Kidney (tissue), 14 donors: ENCODE results near the gene KLHDC7A. TPM values are rescaled to one million over a fixed set of nuclear protein-coding genes. Genes with fewer than 3 reads are reported as not detected.
A peak's percentile ranks its signal among the peaks of the same experiment; 100 is the strongest.

Source experiments
- DNase-seq, 5 donors: peaks; one replicate each; pipeline ENCODE4 v3.0.0-alpha.2; 2013 to 2020
- FAIRE-seq: peaks from 2 replicates; lab custom pipeline; 2012; peaks lifted over from hg19 to GRCh38; lab: Jason Lieb, UNC
- H3K27ac ChIP-seq, 2 donors: one replicate each; pipeline ENCODE4 v1.7.0; 2013; ENCODE audit warnings: low read depth in 2 of 2, low read length in 2 of 2, inconsistent platforms in 1 of 2
- H3K27me3 ChIP-seq: one replicate; pipeline ENCODE4 v1.7.1; 2013; ENCODE audit warnings: low read length, inconsistent platforms; ENCODE audit not compliant: control insufficient read depth, insufficient read depth
- H3K36me3 ChIP-seq, 3 donors: one replicate each; pipeline versions ENCODE4 v1.7.0 to v1.7.1; 2013; ENCODE audit warnings: low read length in 3 of 3, control low read depth in 1 of 3, inconsistent platforms in 1 of 3; ENCODE audit not compliant: insufficient read depth in 3 of 3, control insufficient read depth in 2 of 3
- H3K4me1 ChIP-seq, 3 donors: one replicate each; pipeline versions ENCODE4 v1.7.0 to v1.7.1; 2013; ENCODE audit warnings: low read length in 3 of 3, inconsistent platforms in 1 of 3, low read depth in 1 of 3; ENCODE audit not compliant: control insufficient read depth in 2 of 3, insufficient read depth in 2 of 3
- H3K4me3 ChIP-seq, 3 donors: one replicate each; pipeline versions ENCODE4 v1.7.0 to v1.8.1; 2013; ENCODE audit warnings: low read length in 3 of 3, control low read depth in 1 of 3, inconsistent platforms in 1 of 3
- H3K9ac ChIP-seq, 3 donors: one replicate each; pipeline versions ENCODE4 v1.7.0 to v1.7.1; 2013; ENCODE audit warnings: low read length in 3 of 3, control low read depth in 1 of 3, inconsistent platforms in 1 of 3
- H3K9me3 ChIP-seq, 3 donors: one replicate each; pipeline versions ENCODE4 v1.7.0 to v1.7.1; 2013; ENCODE audit warnings: low read length in 3 of 3, control low read depth in 1 of 3, inconsistent platforms in 1 of 3; ENCODE audit not compliant: control insufficient read depth in 2 of 3, insufficient read depth in 1 of 3
- CTCF ChIP-seq: IDR thresholded peaks from 3 replicates; pipeline ENCODE4 v1.5.1; 2012; ENCODE audit warnings: mild to moderate bottlenecking, moderate library complexity, borderline replicate concordance; ENCODE audit not compliant: insufficient read depth; ENCODE audit errors: extremely low read depth
- intact Hi-C: fragments of 100-400 bp; cut with DNase I; formaldehyde crosslinking; loops from one replicate; pipeline ENCODE4 v1.11.1; 2022
- polyA plus RNA-seq: library from polyadenylated mRNA; stranded (reverse); fragments of 350-450 nt; fragmentation: Illumina TruSeq; extraction: RNeasy Lipid Tissue Mini Kit (QIAGEN cat#74804); gene quantifications from one replicate; pipeline ENCODE4 v1.2.3, GENCODE V29; 2014; ENCODE audit warnings: low read depth, low replicate concordance; ENCODE audit not compliant: insufficient read depth
- total RNA-seq: library from RNA; stranded (reverse); fragmentation: NEBNext Ultra II Directional; extraction: Animal tissue kit (Norgen Biotek cat#: 25700); gene quantifications from one replicate; pipeline ENCODE4 v1.2.1, GENCODE V29; 2021
- donor health status: control.
- donor health status: control.
- donor health status: control.
- donor health status: control.
- donor health status: control.
- donor health status: DM: yes; HTN: yes; CAD: no.
- donor health status: Normal renal cell carcinoma (clear cell type).

The KLHDC7A gene
- total and polyA plus RNA-seq, 2 donors from 2014 or later, result 25.8 to 28.0 TPM

- no peak overlapping the region for H3K9ac ChIP-seq
- peak in 1 of 5 donors; percentile 7 for DNase-seq
- intact Hi-C loops, result no loop called here
- no peaks in the 10 kb centered on the region for H3K27me3 ChIP-seq
- H3K4me1 ChIP-seq, result peaks cover 0 to 2% (median 0%) of the 10 kb centered on the region in 3 donors
- TF ChIP-seq CTCF, result no peak
- FAIRE-seq, result no peak
- no peaks in the 10 kb centered on the region for H3K36me3 ChIP-seq
- H3K27ac ChIP-seq, result no peak overlapping the region
- H3K4me3 ChIP-seq, result no peak overlapping the region
- no peaks in the 10 kb centered on the region for H3K9me3 ChIP-seq
Observed at GRCh38 chr1:18534810-18535205, 54.1 kb downstream of the KLHDC7A start.

Other genes with a start within 250 kb of the KLHDC7A start
- not detected for gene PAX7, start 149.9 kb downstream of the KLHDC7A start, total RNA-seq
- gene PAX7, start 149.9 kb downstream of the KLHDC7A start, polyA plus RNA-seq, result not detected